Tibial nerve (tissue), 4 donors: ENCODE data around the gene IL20.

Experiments used
- CTCF ChIP-seq, 5 experiments: fragments of 200-600 bp in 3 of 5; fragments of 450-650 bp in 2 of 5; sonication (generic) in 3 of 5; IDR thresholded peaks; one replicate each; pipeline ENCODE4 v1.5.1; 2016 to 2019; ENCODE audit warnings: antibody characterized with exemption in 5 of 5, mild to moderate bottlenecking in 3 of 5, moderate library complexity in 2 of 5
- EP300 ChIP-seq, 2 donors: sonication (generic); formaldehyde crosslinking; IDR thresholded peaks; one replicate each; pipeline ENCODE4 v1.6.1; 2017; ENCODE audit warnings: antibody characterized with exemption in 2 of 2, mild to moderate bottlenecking in 1 of 2

DNA sequence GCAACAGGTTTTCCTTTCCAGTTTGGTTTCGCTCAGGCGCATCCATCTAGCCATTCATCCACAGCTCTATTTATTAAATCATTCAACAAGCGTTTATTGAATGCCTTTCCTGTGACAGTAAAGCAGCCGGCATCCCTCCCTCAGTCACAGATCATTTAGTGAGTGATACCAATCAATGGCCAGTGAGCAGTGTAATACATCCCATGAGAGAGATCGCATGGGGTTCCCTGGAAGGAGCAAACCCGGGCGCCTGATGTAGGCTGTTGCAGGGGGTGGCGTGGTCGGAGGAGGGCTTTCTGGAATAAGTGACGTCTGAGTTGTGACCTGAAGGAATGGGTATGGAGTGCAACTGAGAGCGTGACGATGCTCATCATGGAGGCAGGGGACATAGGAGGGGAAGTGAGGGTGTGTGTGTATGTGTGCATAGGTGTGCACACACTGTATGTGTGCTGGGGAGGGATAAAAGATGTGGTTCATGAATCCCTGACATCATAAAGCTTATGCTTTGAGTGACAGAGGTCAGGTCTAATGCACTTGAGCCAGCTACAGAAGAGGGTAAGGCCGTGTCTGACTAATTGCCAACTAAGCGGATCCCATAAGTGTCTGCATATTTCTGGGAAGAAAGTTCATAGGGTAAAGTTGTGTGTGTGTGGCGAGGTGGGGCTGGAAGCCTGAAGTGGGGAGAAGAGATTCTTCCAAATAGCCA is 49.8 kb downstream of the IL20 start:
- no peak for TF ChIP-seq CTCF (IDR thresholded peaks at IDR 0.05)
- TF ChIP-seq EP300 (IDR thresholded peaks at IDR 0.05): no peak
